Measurements from ENCODE around the gene WWTR1. TPM values are rescaled to one million over a fixed set of nuclear protein-coding genes. Genes with fewer than 3 reads are reported as not detected.

The WWTR1 gene
- total and polyA plus RNA-seq, 2 donors (not counting 3 experiments of a cell fraction or from before 2014, with no cell fraction given) = 210 to 341 TPM

DNA sequence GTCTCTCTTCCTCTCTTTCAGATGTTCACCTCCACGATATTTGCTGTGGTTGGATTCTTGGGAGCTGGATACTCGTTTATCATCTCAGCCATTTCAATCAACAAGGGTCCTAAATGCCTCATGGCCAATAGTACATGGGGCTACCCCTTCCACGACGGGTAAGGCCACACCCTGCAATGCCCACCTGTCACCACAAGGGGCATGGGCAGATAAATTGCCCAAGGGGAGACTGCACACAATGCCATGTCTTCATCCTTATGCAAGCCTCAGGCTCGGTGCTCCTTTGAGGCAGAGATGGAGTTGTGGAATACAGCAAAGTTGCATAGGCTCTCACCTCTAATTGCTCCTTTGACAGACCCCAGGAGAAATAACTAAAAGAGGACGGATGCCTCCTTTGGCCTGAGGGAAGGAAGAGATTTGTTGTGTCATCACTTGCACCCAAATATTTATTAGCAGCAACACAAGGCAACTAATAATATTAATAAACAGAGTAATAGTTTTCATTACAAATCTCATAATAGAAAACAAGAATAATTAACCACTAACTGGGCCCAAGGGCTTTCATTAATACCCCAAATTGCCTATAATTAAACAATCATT is 170.1 kb downstream of the WWTR1 start:
- H3K9ac ChIP-seq (replicated peaks; ENCODE audit: extremely low read depth, insufficient read depth, low read length) = no peak overlapping the region
- no peaks in the 10 kb centered on the region for H3K79me2 ChIP-seq (ENCODE audit: control insufficient read depth, insufficient read depth, low read length)
- intact Hi-C loops (cut with micrococcal nuclease) = loop anchor here (2.0 kb wide), 1 partner anchor 215 kb away; no protein-coding TSS in a partner anchor
- no peak overlapping the region for H3K4me2 ChIP-seq (ENCODE audit: insufficient read depth, low read length)
- no peaks in the 10 kb centered on the region for H4K20me1 ChIP-seq (replicated peaks; ENCODE audit: control insufficient read depth, extremely low read depth, insufficient read depth, low read length)
- no peak for TF ChIP-seq POLR2AphosphoS5 (IDR thresholded peaks at IDR 0.05; ENCODE audit: insufficient read depth, low read depth, low read length)
- TF ChIP-seq, protein P1, sequence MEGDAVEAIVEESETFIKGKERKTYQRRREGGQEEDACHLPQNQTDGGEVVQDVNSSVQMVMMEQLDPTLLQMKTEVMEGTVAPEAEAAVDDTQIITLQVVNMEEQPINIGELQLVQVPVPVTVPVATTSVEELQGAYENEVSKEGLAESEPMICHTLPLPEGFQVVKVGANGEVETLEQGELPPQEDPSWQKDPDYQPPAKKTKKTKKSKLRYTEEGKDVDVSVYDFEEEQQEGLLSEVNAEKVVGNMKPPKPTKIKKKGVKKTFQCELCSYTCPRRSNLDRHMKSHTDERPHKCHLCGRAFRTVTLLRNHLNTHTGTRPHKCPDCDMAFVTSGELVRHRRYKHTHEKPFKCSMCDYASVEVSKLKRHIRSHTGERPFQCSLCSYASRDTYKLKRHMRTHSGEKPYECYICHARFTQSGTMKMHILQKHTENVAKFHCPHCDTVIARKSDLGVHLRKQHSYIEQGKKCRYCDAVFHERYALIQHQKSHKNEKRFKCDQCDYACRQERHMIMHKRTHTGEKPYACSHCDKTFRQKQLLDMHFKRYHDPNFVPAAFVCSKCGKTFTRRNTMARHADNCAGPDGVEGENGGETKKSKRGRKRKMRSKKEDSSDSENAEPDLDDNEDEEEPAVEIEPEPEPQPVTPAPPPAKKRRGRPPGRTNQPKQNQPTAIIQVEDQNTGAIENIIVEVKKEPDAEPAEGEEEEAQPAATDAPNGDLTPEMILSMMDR (IDR thresholded peaks at IDR 0.05; ENCODE audit: extremely low read depth in 1 of 2, insufficient read depth in 1 of 2, low read depth in 1 of 2, low read length in 2 of 2) = peak; percentile 40 to 53
- TF ChIP-seq JUN (IDR thresholded peaks at IDR 0.05; ENCODE audit: borderline replicate concordance, insufficient read depth, insufficient read length, low read depth) = no peak
- H3K27ac ChIP-seq (ENCODE audit: insufficient read depth, low read depth, low read length) = no peak overlapping the region
- H3K4me1 ChIP-seq (ENCODE audit: control insufficient read depth, extremely low read depth, insufficient read depth, low read length) = peaks cover 3% of the 10 kb centered on the region
- dilution Hi-C loops (cut with MboI; ENCODE audit: extremely low pct_ligation_motif_present, low sequenced_read_pairs) = no loop called here
- H3K9me1 ChIP-seq (replicated peaks; ENCODE audit: control insufficient read depth, extremely low read depth, insufficient read depth, low read length) = no peaks in the 10 kb centered on the region
- H3K36me3 ChIP-seq (ENCODE audit: control insufficient read depth in 2 of 2, extremely low read depth in 1 of 2, insufficient read depth in 2 of 2, low read length in 2 of 2) = no peaks in the 10 kb centered on the region
- no peak overlapping the region for H3K4me3 ChIP-seq (replicated peaks in 1 of 3; ENCODE audit: insufficient read depth in 1 of 3, low read depth in 1 of 3, low read length in 3 of 3)
- no peaks in the 10 kb centered on the region for H3K27me3 ChIP-seq (ENCODE audit: control insufficient read depth in 2 of 2, insufficient read depth in 2 of 2, low read length in 2 of 2)
- no peak overlapping the region for H2AFZ ChIP-seq (ENCODE audit: low read depth, low read length)
- no peaks in the 10 kb centered on the region for H3K9me3 ChIP-seq (replicated peaks; ENCODE audit: control insufficient read depth, insufficient read depth, low read length)
- no peak for DNase-seq (ENCODE audit: low read depth, low spot score)
- POLR2A ChIA-PET = interaction anchor here (1.7 kb wide), 1 partner anchor 117 kb away, joined by 5 read pairs; no protein-coding TSS in a partner anchor
- no TSS peak for BruUV-seq (replicated peaks)
- CTCF ChIA-PET = interaction anchor here (1.1 to 4.5 kb wide), 16 partner anchors 8 to 532 kb away, joined by 3 to 31 read pairs (median 7); partner anchors contain the start of genes HPS3 and TM4SF18
- FAIRE-seq = no peak

DNA sequence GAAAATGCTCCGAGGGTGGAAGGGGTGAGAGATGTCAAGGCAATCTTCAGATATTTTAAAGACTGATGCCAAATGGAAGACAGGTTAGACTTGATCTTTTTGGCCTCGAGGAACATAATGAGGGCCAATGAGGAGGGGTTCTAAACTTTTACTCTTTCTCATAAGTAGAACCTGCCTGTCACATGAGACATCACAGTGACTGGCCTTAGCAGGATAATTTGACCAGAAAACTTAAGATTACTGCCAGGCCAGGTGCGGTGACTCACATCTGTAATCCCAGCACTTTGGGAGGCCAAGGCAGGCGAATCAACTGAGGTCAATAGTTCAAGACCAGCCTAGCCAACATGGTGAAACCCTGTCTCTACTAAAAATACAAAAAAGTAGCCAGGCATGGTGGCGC is 171.1 kb downstream of the WWTR1 start:
- Histone ChIP-seq H3K9me1 (replicated peaks; ENCODE audit: control insufficient read depth, extremely low read depth, insufficient read depth, low read length) (no peaks in the 10 kb centered on the region), H3K9me3 (replicated peaks; ENCODE audit: control insufficient read depth, insufficient read depth, low read length) (no peaks in the 10 kb centered on the region), H2AFZ (ENCODE audit: low read depth, low read length) (no peak overlapping the region), H3K9ac (replicated peaks; ENCODE audit: extremely low read depth, insufficient read depth, low read length) (no peak overlapping the region), H3K79me2 (ENCODE audit: control insufficient read depth, insufficient read depth, low read length) (no peaks in the 10 kb centered on the region), H3K4me2 (ENCODE audit: insufficient read depth, low read length) (no peak overlapping the region), H3K27ac (ENCODE audit: insufficient read depth, low read depth, low read length) (no peak overlapping the region), H3K4me3 (replicated peaks in 1 of 3; ENCODE audit: insufficient read depth in 1 of 3, low read depth in 1 of 3, low read length in 3 of 3) (no peak overlapping the region), H3K4me1 (ENCODE audit: control insufficient read depth, extremely low read depth, insufficient read depth, low read length) (peaks cover 3% of the 10 kb centered on the region), H3K27me3 (ENCODE audit: control insufficient read depth in 2 of 2, insufficient read depth in 2 of 2, low read length in 2 of 2) (no peaks in the 10 kb centered on the region), H4K20me1 (replicated peaks; ENCODE audit: control insufficient read depth, extremely low read depth, insufficient read depth, low read length) (no peaks in the 10 kb centered on the region), H3K36me3 (ENCODE audit: control insufficient read depth in 2 of 2, extremely low read depth in 1 of 2, insufficient read depth in 2 of 2, low read length in 2 of 2) (no peaks in the 10 kb centered on the region)
- TF ChIP-seq FOS (IDR thresholded peaks at IDR 0.05; ENCODE audit: borderline replicate concordance, insufficient read depth, low read length) = no peak
- no peak for TF ChIP-seq EZH2 (IDR thresholded peaks at IDR 0.05; ENCODE audit: borderline replicate concordance, low read depth, low read length, severe bottlenecking)
- TF ChIP-seq, protein P1 (IDR thresholded peaks at IDR 0.05; ENCODE audit: extremely low read depth in 1 of 2, insufficient read depth in 1 of 2, low read depth in 1 of 2, low read length in 2 of 2) = no peak
- TF ChIP-seq JUN (IDR thresholded peaks at IDR 0.05; ENCODE audit: borderline replicate concordance, insufficient read depth, insufficient read length, low read depth) = no peak
- TF ChIP-seq MAX (IDR thresholded peaks at IDR 0.05; ENCODE audit: insufficient read depth, insufficient read length) = no peak
- no peak for TF ChIP-seq MYC (IDR thresholded peaks at IDR 0.05; ENCODE audit: low read depth, low read length)
- TF ChIP-seq POLR2AphosphoS5 (IDR thresholded peaks at IDR 0.05; ENCODE audit: insufficient read depth, low read depth, low read length) = no peak
- no peak for TF ChIP-seq GATA2 (IDR thresholded peaks at IDR 0.05; ENCODE audit: insufficient read depth, insufficient read length, low read depth, low read length)
- intact Hi-C loops (cut with micrococcal nuclease) = no loop called here
- no peak for FAIRE-seq
- DNase-seq (ENCODE audit: low read depth, low spot score) = no peak
- dilution Hi-C loops (cut with MboI; ENCODE audit: extremely low pct_ligation_motif_present, low sequenced_read_pairs) = no loop called here
- ChIA-PET CTCF (interaction anchor here (1.1 to 2.7 kb wide), 3 partner anchors 136 to 531 kb away, joined by 3 to 22 read pairs (median 4); no protein-coding TSS in a partner anchor), POLR2A (no interaction called here)
- no TSS peak for BruUV-seq (replicated peaks)
